Neutrophil (primary cell): ENCODE results near the gene SFTPB.

Source experiments
- H3K27ac ChIP-seq: fragments of 200-600 bp; sonication (generic); 2 replicates; pipeline ENCODE4 v1.5.1; 2016; ENCODE audit warnings: mild to moderate bottlenecking, moderate library complexity
- H3K27me3 ChIP-seq: fragments of 200-600 bp; sonication (generic); 2 replicates; pipeline ENCODE4 v1.6.0; 2016; ENCODE audit warnings: mild to moderate bottlenecking
- H3K36me3 ChIP-seq: fragments of 200-600 bp; sonication (generic); 2 replicates; pipeline ENCODE4 v1.5.1; 2017
- H3K4me1 ChIP-seq, 2 experiments: fragments of 200-600 bp in 1 of 2; sonication (generic) in 1 of 2; 1 replicate in 1 of 2; 2 replicates in 1 of 2; pipeline versions ENCODE4 v1.5.1 to v1.6.1; 2013 to 2016; ENCODE audit warnings: low read depth in 1 of 2, low read length in 1 of 2, mild to moderate bottlenecking in 1 of 2, moderate library complexity in 1 of 2; ENCODE audit not compliant: control insufficient read depth in 1 of 2, insufficient read depth in 1 of 2
- H3K4me3 ChIP-seq, 2 experiments: fragments of 200-600 bp in 1 of 2; sonication (generic) in 1 of 2; 1 replicate in 1 of 2; 2 replicates in 1 of 2; pipeline ENCODE4 v1.5.1; 2013 to 2016; ENCODE audit warnings: low read depth in 1 of 2, low read length in 1 of 2, mild to moderate bottlenecking in 1 of 2, moderate library complexity in 1 of 2
- H3K9me3 ChIP-seq: fragments of 200-600 bp; sonication (generic); 2 replicates; pipeline ENCODE4 v1.5.1; 2016
- TF ChIP-seq, protein P1 (sequence below): fragments of 200-600 bp; sonication (generic); IDR thresholded peaks from 2 replicates; pipeline ENCODE4 v1.5.1; 2016; ENCODE audit warnings: antibody characterized with exemption

Gene SFTPB

DNA sequence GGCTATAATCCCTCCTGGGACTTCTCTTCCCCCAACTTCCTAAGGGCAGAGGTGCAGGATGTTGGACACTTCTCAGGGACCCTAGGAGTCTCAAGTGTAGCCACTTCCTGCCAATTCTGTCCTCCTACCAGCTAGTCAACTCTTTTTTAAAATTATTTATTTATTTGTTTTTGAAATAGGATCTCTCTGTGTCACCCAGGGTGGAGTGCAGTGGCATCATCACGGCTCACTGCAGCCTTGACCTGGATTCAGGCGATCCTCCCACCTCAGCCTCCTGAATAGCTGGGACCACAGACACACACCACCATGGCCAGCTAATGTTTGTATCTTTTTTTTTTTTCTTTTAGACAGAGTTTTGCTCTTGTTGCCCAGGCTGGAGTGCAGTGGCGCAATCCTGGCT, 11.5 kb downstream of the SFTPB start:
- TF ChIP-seq, protein P1, sequence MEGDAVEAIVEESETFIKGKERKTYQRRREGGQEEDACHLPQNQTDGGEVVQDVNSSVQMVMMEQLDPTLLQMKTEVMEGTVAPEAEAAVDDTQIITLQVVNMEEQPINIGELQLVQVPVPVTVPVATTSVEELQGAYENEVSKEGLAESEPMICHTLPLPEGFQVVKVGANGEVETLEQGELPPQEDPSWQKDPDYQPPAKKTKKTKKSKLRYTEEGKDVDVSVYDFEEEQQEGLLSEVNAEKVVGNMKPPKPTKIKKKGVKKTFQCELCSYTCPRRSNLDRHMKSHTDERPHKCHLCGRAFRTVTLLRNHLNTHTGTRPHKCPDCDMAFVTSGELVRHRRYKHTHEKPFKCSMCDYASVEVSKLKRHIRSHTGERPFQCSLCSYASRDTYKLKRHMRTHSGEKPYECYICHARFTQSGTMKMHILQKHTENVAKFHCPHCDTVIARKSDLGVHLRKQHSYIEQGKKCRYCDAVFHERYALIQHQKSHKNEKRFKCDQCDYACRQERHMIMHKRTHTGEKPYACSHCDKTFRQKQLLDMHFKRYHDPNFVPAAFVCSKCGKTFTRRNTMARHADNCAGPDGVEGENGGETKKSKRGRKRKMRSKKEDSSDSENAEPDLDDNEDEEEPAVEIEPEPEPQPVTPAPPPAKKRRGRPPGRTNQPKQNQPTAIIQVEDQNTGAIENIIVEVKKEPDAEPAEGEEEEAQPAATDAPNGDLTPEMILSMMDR = no peak
- H3K4me1 ChIP-seq = no peaks in the 10 kb centered on the region
- no peak overlapping the region for H3K4me3 ChIP-seq
- H3K27me3 ChIP-seq = no peaks in the 10 kb centered on the region
- no peaks in the 10 kb centered on the region for H3K9me3 ChIP-seq
- H3K27ac ChIP-seq = no peak overlapping the region
- H3K36me3 ChIP-seq = peaks cover 58% of the 10 kb centered on the region

- H3K4me1 ChIP-seq = no peaks in the 10 kb centered on the region
- TF ChIP-seq, protein P1 = no peak
- no peaks in the 10 kb centered on the region for H3K27me3 ChIP-seq
- H3K9me3 ChIP-seq = no peaks in the 10 kb centered on the region
- no peak overlapping the region for H3K4me3 ChIP-seq
- H3K36me3 ChIP-seq = peaks cover 62% of the 10 kb centered on the region
- H3K27ac ChIP-seq = no peak overlapping the region
Measured at GRCh38 chr2:85655961-85656417, 12.0 kb downstream of the SFTPB start.

- TF ChIP-seq, protein P1 = no peak
- Histone ChIP-seq H3K9me3 (no peaks in the 10 kb centered on the region), H3K4me1 (no peaks in the 10 kb centered on the region), H3K27ac (no peak overlapping the region), H3K36me3 (peaks cover 78% of the 10 kb centered on the region), H3K27me3 (no peaks in the 10 kb centered on the region), H3K4me3 (no peak overlapping the region)
Measured at GRCh38 chr2:85653996-85654395, 14.0 kb downstream of the SFTPB start.

- H3K27ac ChIP-seq = no peak overlapping the region
- no peaks in the 10 kb centered on the region for H3K4me1 ChIP-seq
- H3K4me3 ChIP-seq = no peak overlapping the region
- H3K27me3 ChIP-seq = no peaks in the 10 kb centered on the region
- TF ChIP-seq, protein P1 = no peak
- H3K9me3 ChIP-seq = no peaks in the 10 kb centered on the region
- peaks cover 85% of the 10 kb centered on the region for H3K36me3 ChIP-seq
Measured at GRCh38 chr2:85652056-85652455, 15.9 kb downstream of the SFTPB start.

GRCh38 chr2:85651097-85651496, 16.9 kb downstream of the SFTPB start:
- Histone ChIP-seq H3K4me3 (no peak overlapping the region), H3K4me1 (no peaks in the 10 kb centered on the region), H3K9me3 (no peaks in the 10 kb centered on the region), H3K27me3 (no peaks in the 10 kb centered on the region), H3K27ac (no peak overlapping the region), H3K36me3 (peaks cover 86% of the 10 kb centered on the region)
- TF ChIP-seq, protein P1 = no peak

- Histone ChIP-seq H3K27ac (no peak overlapping the region), H3K4me1 (no peaks in the 10 kb centered on the region), H3K4me3 (no peak overlapping the region), H3K9me3 (no peaks in the 10 kb centered on the region), H3K27me3 (no peaks in the 10 kb centered on the region), H3K36me3 (peaks cover 89% of the 10 kb centered on the region)
- TF ChIP-seq, protein P1 = no peak
Measured at GRCh38 chr2:85650456-85650855, 17.5 kb downstream of the SFTPB start.
